ENCODE results near the gene REPS2.

Gene REPS2

GRCh38 chrX:16975233-16975632 is 28.8 kb downstream of the REPS2 start:
- Histone ChIP-seq H3K27ac (ENCODE audit: low read depth, low read length) (no peak overlapping the region), H3K4me1 (ENCODE audit: control insufficient read depth, low read length) (peaks cover 11% of the 10 kb centered on the region)

GRCh38 chrX:16977771-16978170 is 31.3 kb downstream of the REPS2 start:
- H3K36me3 ChIP-seq (ENCODE audit: control insufficient read depth, low read length), result no peaks in the 10 kb centered on the region
- H4K20me1 ChIP-seq (ENCODE audit: control insufficient read depth, insufficient read depth, low read depth, low read length), result no peaks in the 10 kb centered on the region
- no peak overlapping the region for H3K4me3 ChIP-seq (ENCODE audit: low read length)
- no peaks in the 10 kb centered on the region for H3K9me2 ChIP-seq (replicated peaks; ENCODE audit: control insufficient read depth, low read length)
- no peak overlapping the region for H3K27ac ChIP-seq (ENCODE audit: low read depth, low read length)
- H3K9me3 ChIP-seq (ENCODE audit: control insufficient read depth, insufficient read depth, low read length), result no peaks in the 10 kb centered on the region
- H3F3A ChIP-seq (ENCODE audit: control insufficient read depth, insufficient read depth), result no peaks in the 10 kb centered on the region
- H3K27me3 ChIP-seq (ENCODE audit: control insufficient read depth, low read length), result no peaks in the 10 kb centered on the region
- H3K4me1 ChIP-seq (ENCODE audit: control insufficient read depth, low read length), result peaks cover 5% of the 10 kb centered on the region; the same call in 1 of the 2 replicates
- H3K79me2 ChIP-seq (ENCODE audit: control insufficient read depth, low read length), result no peaks in the 10 kb centered on the region
- TF ChIP-seq CTCF (IDR thresholded peaks at IDR 0.05; ENCODE audit: low read depth, low read length, poor library complexity, severe bottlenecking) (no peak), EZH2phosphoT487 (IDR thresholded peaks at IDR 0.05; ENCODE audit: borderline replicate concordance, low read length) (no peak)
- no peak overlapping the region for H3K4me2 ChIP-seq (ENCODE audit: low read length)

More at GRCh38 chrX:16975233-16975632, 28.8 kb downstream of the REPS2 start:
- H3K79me2 ChIP-seq (ENCODE audit: control insufficient read depth, low read length), result no peaks in the 10 kb centered on the region
- H3K4me3 ChIP-seq (ENCODE audit: low read length), result no peak overlapping the region
- H3K27me3 ChIP-seq (ENCODE audit: control insufficient read depth, low read length), result no peaks in the 10 kb centered on the region
- H4K20me1 ChIP-seq (ENCODE audit: control insufficient read depth, insufficient read depth, low read depth, low read length), result no peaks in the 10 kb centered on the region
- no peaks in the 10 kb centered on the region for H3K9me3 ChIP-seq (ENCODE audit: control insufficient read depth, insufficient read depth, low read length)
- no peaks in the 10 kb centered on the region for H3K36me3 ChIP-seq (ENCODE audit: control insufficient read depth, low read length)
- H3K9me2 ChIP-seq (replicated peaks; ENCODE audit: control insufficient read depth, low read length), result no peaks in the 10 kb centered on the region
- no peaks in the 10 kb centered on the region for H3F3A ChIP-seq (ENCODE audit: control insufficient read depth, insufficient read depth)
- H3K4me2 ChIP-seq (ENCODE audit: low read length), result no peak overlapping the region
- no peak for TF ChIP-seq CTCF (IDR thresholded peaks at IDR 0.05; ENCODE audit: low read depth, low read length, poor library complexity, severe bottlenecking)
- TF ChIP-seq EZH2phosphoT487 (IDR thresholded peaks at IDR 0.05; ENCODE audit: borderline replicate concordance, low read length), result no peak

- Histone ChIP-seq H3F3A (ENCODE audit: control insufficient read depth, insufficient read depth) (no peaks in the 10 kb centered on the region), H3K9me3 (ENCODE audit: control insufficient read depth, insufficient read depth, low read length) (no peaks in the 10 kb centered on the region), H4K20me1 (ENCODE audit: control insufficient read depth, insufficient read depth, low read depth, low read length) (no peaks in the 10 kb centered on the region), H3K79me2 (ENCODE audit: control insufficient read depth, low read length) (no peaks in the 10 kb centered on the region), H3K4me3 (ENCODE audit: low read length) (no peak overlapping the region), H3K27me3 (ENCODE audit: control insufficient read depth, low read length) (no peaks in the 10 kb centered on the region), H3K36me3 (ENCODE audit: control insufficient read depth, low read length) (no peaks in the 10 kb centered on the region), H3K4me2 (ENCODE audit: low read length) (no peak overlapping the region), H3K27ac (ENCODE audit: low read depth, low read length) (no peak overlapping the region), H3K9me2 (replicated peaks; ENCODE audit: control insufficient read depth, low read length) (no peaks in the 10 kb centered on the region), H3K4me1 (ENCODE audit: control insufficient read depth, low read length) (peaks cover 5% of the 10 kb centered on the region; the same call in 1 of the 2 replicates)
- no peak for TF ChIP-seq CTCF (IDR thresholded peaks at IDR 0.05; ENCODE audit: low read depth, low read length, poor library complexity, severe bottlenecking)
- no peak for TF ChIP-seq EZH2phosphoT487 (IDR thresholded peaks at IDR 0.05; ENCODE audit: borderline replicate concordance, low read length)
Observed at GRCh38 chrX:16978193-16978984, 31.9 kb downstream of the REPS2 start.

Measured in DOHH2 (cell line).